Loucy (cell line): ENCODE data around the gene SLC35F3.

ENCODE experiments used
- H2AFZ ChIP-seq: fragments of 200-600 bp; sonication (generic); 2 replicates; pipeline ENCODE4 v1.6.0; 2016; ENCODE audit warnings: antibody characterized with exemption, mild to moderate bottlenecking, low read length, moderate library complexity
- H3F3A ChIP-seq: fragments of 200-600 bp; 2 replicates; pipeline ENCODE4 v1.6.0; 2016; ENCODE audit warnings: antibody characterized with exemption, low read depth, mild to moderate bottlenecking
- H3K27me3 ChIP-seq: fragments of 200-600 bp; sonication (generic); 2 replicates; pipeline ENCODE4 v1.6.1; 2014; ENCODE audit warnings: low read length, mild to moderate bottlenecking; ENCODE audit not compliant: insufficient read depth, poor library complexity, severe bottlenecking
- H3K36me3 ChIP-seq: fragments of 200-600 bp; sonication (generic); 2 replicates; pipeline ENCODE4 v1.6.1; 2016; ENCODE audit warnings: low read length; ENCODE audit not compliant: insufficient read depth
- H3K4me1 ChIP-seq: fragments of 200-600 bp; sonication (generic); 2 replicates; pipeline ENCODE4 v1.5.1; 2014; ENCODE audit warnings: low read length, mild to moderate bottlenecking; ENCODE audit not compliant: insufficient read depth, poor library complexity, severe bottlenecking
- H3K4me2 ChIP-seq: fragments of 200-600 bp; sonication (generic); 2 replicates; pipeline ENCODE4 v1.6.0; 2014; ENCODE audit warnings: antibody characterized with exemption, low read length, low read depth, mild to moderate bottlenecking; ENCODE audit not compliant: poor library complexity, severe bottlenecking
- H3K4me3 ChIP-seq: fragments of 200-600 bp; sonication (generic); 2 replicates; pipeline ENCODE4 v1.5.1; 2014; ENCODE audit warnings: low read length, mild to moderate bottlenecking, mixed read lengths; ENCODE audit not compliant: poor library complexity, severe bottlenecking
- H3K79me2 ChIP-seq: fragments of 200-600 bp; sonication (generic); 2 replicates; pipeline ENCODE4 v1.6.1; 2014; ENCODE audit warnings: low read length; ENCODE audit not compliant: insufficient read depth
- H3K9ac ChIP-seq: fragments of 200-600 bp; sonication (generic); 2 replicates; pipeline ENCODE4 v1.6.0; 2014; ENCODE audit warnings: mild to moderate bottlenecking, low read depth, low read length, moderate library complexity; ENCODE audit not compliant: poor library complexity, severe bottlenecking
- H3K9me2 ChIP-seq: fragments of 200-600 bp; sonication (generic); replicated peaks from 2 replicates; pipeline ENCODE4 v1.6.1; 2016; ENCODE audit warnings: low read depth, low read length, mixed read lengths
- H3K9me3 ChIP-seq: fragments of 200-600 bp; sonication (generic); 2 replicates; pipeline ENCODE4 v1.6.1; 2014; ENCODE audit warnings: mild to moderate bottlenecking, antibody characterized with exemption, low read length, low read depth; ENCODE audit not compliant: insufficient read depth
- H4K20me1 ChIP-seq: fragments of 200-600 bp; sonication (generic); 2 replicates; pipeline ENCODE4 v1.6.0; 2014; ENCODE audit warnings: antibody characterized with exemption, low read length, mild to moderate bottlenecking; ENCODE audit not compliant: insufficient read depth, poor library complexity, severe bottlenecking
- CTCF ChIP-seq: fragments of 200-600 bp; sonication (generic); conservative IDR thresholded peaks from 2 replicates; pipeline ENCODE4 v1.5.1; 2014; ENCODE audit warnings: mild to moderate bottlenecking, antibody characterized with exemption, low read length
- EZH2phosphoT487 ChIP-seq: fragments of 200-600 bp; IDR thresholded peaks from 2 replicates; pipeline ENCODE4 v1.6.1; 2018; ENCODE audit warnings: antibody characterized with exemption, mild to moderate bottlenecking, moderate library complexity, borderline replicate concordance

Gene SLC35F3

GRCh38 chr1:234125283-234125682, 220.8 kb downstream of the SLC35F3 start:
- TF ChIP-seq EZH2phosphoT487 (no peak), CTCF (peak; percentile 92)
- Histone ChIP-seq H3K4me2 (no peak overlapping the region), H3K79me2 (no peaks in the 10 kb centered on the region), H3K36me3 (no peaks in the 10 kb centered on the region), H3K4me1 (no peaks in the 10 kb centered on the region), H3K4me3 (no peak overlapping the region), H3K9me3 (no peaks in the 10 kb centered on the region), H3K27me3 (no peaks in the 10 kb centered on the region), H4K20me1 (no peaks in the 10 kb centered on the region), H2AFZ (peak overlapping the region; percentile 65; the same call in 1 of the 2 replicates), H3K9me2 (no peaks in the 10 kb centered on the region), H3K9ac (no peak overlapping the region), H3F3A (no peaks in the 10 kb centered on the region)

GRCh38 chr1:234125714-234126113, 221.2 kb downstream of the SLC35F3 start:
- Histone ChIP-seq H3K4me2 (no peak overlapping the region), H3K36me3 (no peaks in the 10 kb centered on the region), H3K27me3 (no peaks in the 10 kb centered on the region), H3K79me2 (no peaks in the 10 kb centered on the region), H2AFZ (no peak overlapping the region), H4K20me1 (no peaks in the 10 kb centered on the region), H3K9me2 (no peaks in the 10 kb centered on the region), H3K4me3 (no peak overlapping the region), H3K9ac (no peak overlapping the region), H3K9me3 (no peaks in the 10 kb centered on the region), H3F3A (no peaks in the 10 kb centered on the region), H3K4me1 (no peaks in the 10 kb centered on the region)
- TF ChIP-seq CTCF = no peak
- no peak for TF ChIP-seq EZH2phosphoT487

GRCh38 chr1:234127026-234127671, 222.7 kb downstream of the SLC35F3 start:
- H3K27me3 ChIP-seq = no peaks in the 10 kb centered on the region
- no peak overlapping the region for H3K4me3 ChIP-seq
- H3F3A ChIP-seq = no peaks in the 10 kb centered on the region
- no peak for TF ChIP-seq EZH2phosphoT487
- no peak for TF ChIP-seq CTCF
- no peaks in the 10 kb centered on the region for H3K79me2 ChIP-seq
- no peaks in the 10 kb centered on the region for H3K4me1 ChIP-seq
- H2AFZ ChIP-seq = no peak overlapping the region
- no peak overlapping the region for H3K9ac ChIP-seq
- no peaks in the 10 kb centered on the region for H3K9me3 ChIP-seq
- no peaks in the 10 kb centered on the region for H3K9me2 ChIP-seq
- no peak overlapping the region for H3K4me2 ChIP-seq
- H3K36me3 ChIP-seq = no peaks in the 10 kb centered on the region
- H4K20me1 ChIP-seq = no peaks in the 10 kb centered on the region
